Gastrocnemius medialis (tissue), 4 donors: ENCODE results near the gene CRABP2. TPM values are rescaled to one million over a fixed set of nuclear protein-coding genes. Genes with fewer than 3 reads are reported as not detected.

Source experiments
- ATAC-seq, 2 donors: fragments of 150-250 bp; one replicate each; pipeline ENCODE4 v1.9.1; 2016
- DNase-seq, 2 donors: peaks; one replicate each; pipeline ENCODE4 v3.0.0-alpha.2; 2019
- H3K27ac ChIP-seq, 4 donors: fragments of 200-600 bp; sonication (generic); 1 replicate in 1 of 4; 2 replicates in 3 of 4; pipeline ENCODE4 v1.5.1; 2016 to 2018; ENCODE audit warnings: mild to moderate bottlenecking in 2 of 4, moderate library complexity in 1 of 4
- H3K27me3 ChIP-seq, 3 donors: fragments of 200-600 bp; sonication (generic) in 2 of 3; 1 replicate in 1 of 3; 2 replicates in 2 of 3; pipeline versions ENCODE4 v1.5.1 to v1.6.0; 2016 to 2019; ENCODE audit warnings: mild to moderate bottlenecking in 1 of 3, moderate library complexity in 1 of 3
- H3K36me3 ChIP-seq, 2 donors: fragments of 200-600 bp; sonication (generic) in 1 of 2; one replicate each; pipeline ENCODE4 v1.5.1; 2017 to 2018
- H3K4me1 ChIP-seq, 2 donors: fragments of 200-600 bp; sonication (generic) in 1 of 2; one replicate each; pipeline ENCODE4 v1.5.1; 2016 to 2017; ENCODE audit warnings: mild to moderate bottlenecking in 2 of 2
- H3K4me3 ChIP-seq, 4 donors: fragments of 200-600 bp; sonication (generic) in 3 of 4; 1 replicate in 1 of 4; 2 replicates in 3 of 4; pipeline ENCODE4 v1.5.1; 2016 to 2019; ENCODE audit warnings: mild to moderate bottlenecking in 2 of 4
- H3K9me3 ChIP-seq, 3 donors: fragments of 200-600 bp; sonication (generic) in 2 of 3; 1 replicate in 1 of 3; 2 replicates in 2 of 3; pipeline ENCODE4 v1.5.1; 2016 to 2019
- POLR2A ChIP-seq, 2 donors: fragments of 450-650 bp; IDR thresholded peaks; one replicate each; pipeline ENCODE4 v1.6.1; 2017; ENCODE audit warnings: antibody characterized with exemption in 2 of 2, mild to moderate bottlenecking in 2 of 2, moderate library complexity in 2 of 2
- in situ Hi-C, 4 donors: fragments of 200-750 bp; cut with MboI; loops; one replicate each; pipeline versions ENCODE4 v1.15.0 to v1.8.0; 2017; ENCODE audit warnings: low sequenced_read_pairs in 4 of 4
- intact Hi-C: fragments of 100-400 bp; cut with DNase I; formaldehyde crosslinking; loops from one replicate; pipeline ENCODE4 v1.15.1; 2023; ENCODE audit warnings: low total_unique reads
- total RNA-seq, 4 donors: library from RNA; depleted of rRNA; stranded (reverse); fragments of >200 nt; gene quantifications; one replicate each; pipeline versions ENCODE4 v1.1.0 to v1.2.3, GENCODE V29; 2016
- TF ChIP-seq, protein P1 (sequence below), 5 experiments: fragments of 450-650 bp in 3 of 5; fragments of 200-600 bp in 2 of 5; sonication (generic) in 2 of 5; IDR thresholded peaks in 4 of 5; conservative IDR thresholded peaks in 1 of 5; 1 replicate in 4 of 5; 2 replicates in 1 of 5; pipeline ENCODE4 v1.5.1; 2016 to 2019; ENCODE audit warnings: antibody characterized with exemption in 5 of 5, mild to moderate bottlenecking in 3 of 5, moderate library complexity in 3 of 5

CRABP2 gene
- total RNA-seq, 4 donors from 2014 or later = 0.98 to 1.3 TPM; not detected in 2

DNA sequence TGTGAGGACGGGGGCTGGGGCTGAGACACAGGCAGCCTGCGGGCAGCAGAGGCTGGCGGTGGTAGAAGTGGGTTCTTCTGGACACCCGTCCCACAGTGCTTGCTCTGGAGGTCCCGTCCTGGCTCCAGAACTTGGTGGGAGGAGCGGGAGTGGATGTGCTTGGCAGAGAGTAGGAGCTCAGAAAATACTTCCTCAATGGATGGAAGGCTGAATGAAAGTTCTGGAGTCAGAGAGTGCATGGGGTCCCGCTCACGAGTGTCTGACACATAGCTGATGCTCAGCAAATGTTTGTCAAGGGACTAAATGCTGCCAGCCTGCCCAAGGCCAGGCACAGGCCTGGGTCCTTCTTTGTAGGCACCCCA is 14.7 kb downstream of the CRABP2 start:
- DNase-seq = no peak
- ATAC-seq = no peak
- in situ Hi-C loops = loop anchor here in 2 of 4 donors (25.0 kb wide), 2 partner anchors 172 to 197 kb away; partner anchors contain the start of genes INSRR (in 1 of the 2), NTRK1 (in 1 of the 2) and PEAR1 (in 1 of the 2)
- peaks cover 0 to 2% (median 0%) of the 10 kb centered on the region in 3 donors for H3K27me3 ChIP-seq
- no peak overlapping the region for H3K27ac ChIP-seq
- peaks cover 9 to 13% of the 10 kb centered on the region in 2 donors for H3K4me1 ChIP-seq
- H3K9me3 ChIP-seq = no peaks in the 10 kb centered on the region
- no peak overlapping the region for H3K4me3 ChIP-seq
- TF ChIP-seq, protein P1, sequence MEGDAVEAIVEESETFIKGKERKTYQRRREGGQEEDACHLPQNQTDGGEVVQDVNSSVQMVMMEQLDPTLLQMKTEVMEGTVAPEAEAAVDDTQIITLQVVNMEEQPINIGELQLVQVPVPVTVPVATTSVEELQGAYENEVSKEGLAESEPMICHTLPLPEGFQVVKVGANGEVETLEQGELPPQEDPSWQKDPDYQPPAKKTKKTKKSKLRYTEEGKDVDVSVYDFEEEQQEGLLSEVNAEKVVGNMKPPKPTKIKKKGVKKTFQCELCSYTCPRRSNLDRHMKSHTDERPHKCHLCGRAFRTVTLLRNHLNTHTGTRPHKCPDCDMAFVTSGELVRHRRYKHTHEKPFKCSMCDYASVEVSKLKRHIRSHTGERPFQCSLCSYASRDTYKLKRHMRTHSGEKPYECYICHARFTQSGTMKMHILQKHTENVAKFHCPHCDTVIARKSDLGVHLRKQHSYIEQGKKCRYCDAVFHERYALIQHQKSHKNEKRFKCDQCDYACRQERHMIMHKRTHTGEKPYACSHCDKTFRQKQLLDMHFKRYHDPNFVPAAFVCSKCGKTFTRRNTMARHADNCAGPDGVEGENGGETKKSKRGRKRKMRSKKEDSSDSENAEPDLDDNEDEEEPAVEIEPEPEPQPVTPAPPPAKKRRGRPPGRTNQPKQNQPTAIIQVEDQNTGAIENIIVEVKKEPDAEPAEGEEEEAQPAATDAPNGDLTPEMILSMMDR (IDR thresholded peaks at IDR 0.05 in 4 of 5, conservative IDR thresholded peaks at IDR 0.05 in 1 of 5) = no peak
- no peak for TF ChIP-seq POLR2A (IDR thresholded peaks at IDR 0.05)
- intact Hi-C loops = no loop called here
- no peaks in the 10 kb centered on the region for H3K36me3 ChIP-seq

DNA sequence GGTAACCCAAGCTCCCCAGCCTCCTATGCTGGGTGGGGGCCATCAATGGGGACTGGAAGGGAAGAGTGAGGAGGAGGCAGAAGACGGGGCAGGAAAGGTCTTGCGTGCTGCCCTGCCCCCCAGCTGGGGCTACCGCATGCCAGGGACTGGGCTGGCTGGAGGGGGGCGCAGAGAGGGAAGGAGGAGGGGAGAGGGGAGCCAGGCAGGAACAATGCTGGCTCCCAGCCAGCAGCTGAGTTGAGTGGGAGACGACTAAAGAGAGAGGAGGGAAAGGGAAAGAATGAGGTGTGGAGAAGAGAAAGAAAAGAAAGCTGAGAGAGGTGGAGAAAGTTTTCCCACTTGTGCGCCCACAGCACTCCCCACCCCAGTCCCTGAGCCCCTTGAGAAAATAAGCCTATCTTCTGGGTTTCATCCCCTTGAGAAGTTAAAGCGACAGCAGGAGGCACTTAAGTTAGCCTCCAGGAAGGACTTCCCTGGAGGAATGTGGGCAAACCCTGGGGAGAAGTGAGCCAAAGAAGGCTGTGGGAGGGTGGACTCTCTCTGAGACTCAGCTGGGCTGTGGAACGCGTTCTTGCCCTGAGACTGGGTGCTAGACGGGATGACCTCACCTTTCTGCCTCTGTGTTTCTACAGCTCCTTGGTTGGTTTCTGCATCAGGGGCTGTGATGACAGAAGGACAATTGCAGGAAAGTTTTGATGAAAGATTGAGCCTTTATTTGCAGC is 15.3 kb downstream of the CRABP2 start:
- ATAC-seq = no peak

DNA sequence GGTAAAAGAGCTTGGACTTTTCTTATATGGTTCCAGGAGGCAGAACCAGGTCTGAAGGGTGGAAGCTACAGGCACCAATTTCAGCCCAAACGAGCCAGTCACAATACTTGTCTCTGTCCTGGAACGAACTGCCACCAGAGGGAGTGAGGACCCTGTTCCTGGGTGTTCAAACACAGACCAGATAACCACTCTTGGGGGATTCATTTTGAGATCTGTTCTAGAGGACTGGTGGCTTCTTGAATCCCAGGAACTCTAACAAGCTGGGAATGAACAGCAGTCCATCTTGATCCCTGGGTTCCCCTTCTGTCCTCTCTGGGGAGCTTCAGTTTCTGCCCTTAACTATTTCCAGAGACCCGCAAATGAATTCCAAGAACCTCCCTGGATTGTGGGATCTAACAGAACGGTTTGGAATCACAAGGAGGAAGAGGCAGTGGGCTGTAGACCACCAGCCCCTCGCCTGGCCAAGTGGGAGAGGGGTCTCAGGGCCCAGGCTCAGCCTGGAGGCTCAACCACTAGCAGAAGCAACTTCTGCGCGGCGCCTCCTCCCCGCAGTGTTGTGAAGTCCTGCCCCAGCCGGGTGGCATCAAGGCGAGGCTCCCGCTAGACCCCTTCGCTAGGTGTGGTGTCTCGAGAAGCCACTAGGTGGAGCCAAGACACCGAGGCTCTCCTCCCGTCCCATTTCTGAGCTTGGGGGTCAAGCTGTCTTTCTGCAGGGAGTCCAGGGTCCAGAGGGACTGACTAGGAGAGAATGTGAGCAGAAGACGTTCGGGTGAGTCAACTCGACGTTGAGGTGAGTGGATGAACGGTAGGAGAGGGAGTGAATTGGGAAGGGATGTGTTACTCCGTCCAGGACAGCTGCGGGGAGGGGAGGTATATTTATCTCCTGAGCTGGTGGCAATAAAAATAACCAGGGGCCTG is 16.1 kb downstream of the CRABP2 start:
- Histone ChIP-seq H3K9me3 (no peaks in the 10 kb centered on the region), H3K27ac (peak overlapping the region in 3 of 4 donors; percentile 29 to 64 (median 64)), H3K27me3 (peaks cover 0 to 2% (median 0%) of the 10 kb centered on the region in 3 donors), H3K4me3 (peak overlapping the region; percentile 20 to 36 (median 32)), H3K36me3 (no peaks in the 10 kb centered on the region), H3K4me1 (peaks cover 9 to 13% of the 10 kb centered on the region in 2 donors)
- in situ Hi-C loops (loop anchor here in 2 of 4 donors (5.0 to 25.0 kb wide), 3 partner anchors 38 to 198 kb away; partner anchors contain the start of genes INSRR (in 1 of the 2), ISG20L2 (in 1 of the 2), METTL25B (in 1 of the 2) and NTRK1 (in 1 of the 2)), intact Hi-C loops (loop anchor here (1.0 kb wide), 2 partner anchors 16 to 36 kb away; partner anchors contain the start of gene CRABP2)
- DNase-seq (peak; percentile 38 to 72), ATAC-seq (peak; percentile 83 to 88)
- no peak for TF ChIP-seq POLR2A (IDR thresholded peaks at IDR 0.05)
- TF ChIP-seq, protein P1 (IDR thresholded peaks at IDR 0.05 in 4 of 5, conservative IDR thresholded peaks at IDR 0.05 in 1 of 5) = peak; percentile 92 to 95 (median 93)

More for the DNA sequence above, 15.3 kb downstream of the CRABP2 start:
- no peaks in the 10 kb centered on the region for H3K36me3 ChIP-seq
- peaks cover 0 to 2% (median 0%) of the 10 kb centered on the region in 3 donors for H3K27me3 ChIP-seq
- DNase-seq = no peak
- H3K4me1 ChIP-seq = peaks cover 9 to 13% of the 10 kb centered on the region in 2 donors
- in situ Hi-C loops = loop anchor here in 2 of 4 donors (5.0 to 25.0 kb wide), 3 partner anchors 37 to 197 kb away; partner anchors contain the start of genes INSRR (in 1 of the 2), ISG20L2 (in 1 of the 2), METTL25B (in 1 of the 2) and NTRK1 (in 1 of the 2)
- TF ChIP-seq, protein P1 (IDR thresholded peaks at IDR 0.05 in 4 of 5, conservative IDR thresholded peaks at IDR 0.05 in 1 of 5) = no peak
- no peak for TF ChIP-seq POLR2A (IDR thresholded peaks at IDR 0.05)
- H3K27ac ChIP-seq = peak overlapping the region in 2 of 4 donors; percentile 64
- no peaks in the 10 kb centered on the region for H3K9me3 ChIP-seq
- H3K4me3 ChIP-seq = peak overlapping the region in 3 of 4 donors; percentile 31 to 36 (median 32)
- intact Hi-C loops = loop anchor here (1.0 kb wide), 2 partner anchors 15 to 35 kb away; partner anchors contain the start of gene CRABP2

DNA sequence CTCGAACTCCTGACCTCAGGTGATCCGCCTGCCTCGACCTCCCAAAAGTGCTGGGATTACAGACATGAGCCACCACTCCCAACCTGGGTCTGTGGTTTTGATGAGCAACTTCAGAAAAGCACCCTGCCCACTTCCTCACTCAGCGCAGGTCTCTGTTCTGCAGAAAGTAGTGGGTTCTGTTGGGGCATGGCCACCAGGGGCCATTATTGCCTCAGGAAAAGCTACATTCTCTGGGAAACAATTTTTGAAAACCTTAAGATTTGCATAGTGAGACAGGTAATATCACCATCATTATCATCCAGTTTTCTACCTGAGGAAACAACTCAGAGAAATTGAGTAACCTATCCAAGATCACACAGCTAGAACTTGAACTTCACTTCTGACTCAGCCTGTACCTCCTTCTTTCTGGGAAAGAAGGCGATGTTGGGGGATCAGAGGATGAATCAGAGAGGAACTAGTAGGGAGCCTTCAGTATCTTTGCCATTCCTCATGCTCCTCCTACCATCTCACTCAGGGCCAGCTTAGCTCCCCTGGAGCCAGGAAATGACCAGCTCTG is 21.1 kb downstream of the CRABP2 start:
- in situ Hi-C loops = loop anchor here in 2 of 4 donors (25.0 kb wide), 2 partner anchors 178 to 203 kb away; partner anchors contain the start of genes INSRR (in 1 of the 2), NTRK1 (in 1 of the 2) and PEAR1 (in 1 of the 2)
- ATAC-seq = no peak

More for the DNA sequence above, 21.1 kb downstream of the CRABP2 start:
- intact Hi-C loops = no loop called here
- peaks cover 2 to 7% of the 10 kb centered on the region in 2 donors for H3K4me1 ChIP-seq
- no peaks in the 10 kb centered on the region for H3K36me3 ChIP-seq
- H3K9me3 ChIP-seq = no peaks in the 10 kb centered on the region
- no peak for TF ChIP-seq POLR2A (IDR thresholded peaks at IDR 0.05)
- TF ChIP-seq, protein P1 (IDR thresholded peaks at IDR 0.05 in 4 of 5, conservative IDR thresholded peaks at IDR 0.05 in 1 of 5) = no peak
- H3K4me3 ChIP-seq = no peak overlapping the region
- H3K27ac ChIP-seq = no peak overlapping the region
- H3K27me3 ChIP-seq = no peaks in the 10 kb centered on the region
- no peak for DNase-seq
